DND-41 (cell line): Measurements from ENCODE around the gene RNF220.
A peak's percentile ranks its signal among the peaks of the same experiment; 100 is the strongest.

Experiments
- ATAC-seq: fragments of 200-7000 bp; cut with Tn5 transposase; 3 replicates; pipeline ENCODE4 v1.9.1; 2021; ENCODE audit warnings: low read depth; ENCODE audit not compliant: insufficient read depth
- DNase-seq: peaks from one replicate; pipeline ENCODE4 v3.0.0-alpha.2; 2020
- H2AFZ ChIP-seq: 2 replicates; pipeline ENCODE4 v1.6.0; 2012; ENCODE audit warnings: low read depth, low read length
- H3K27ac ChIP-seq: 2 replicates; pipeline ENCODE4 v1.5.1; 2012; ENCODE audit warnings: low read length, inconsistent platforms
- H3K27me3 ChIP-seq: fragments of 200-600 bp; sonication (generic); 2 replicates; pipeline ENCODE4 v1.6.0; 2012; ENCODE audit warnings: low read length, mild to moderate bottlenecking, inconsistent platforms; ENCODE audit not compliant: insufficient read depth, poor library complexity
- H3K36me3 ChIP-seq: 2 replicates; pipeline ENCODE4 v1.5.1; 2012; ENCODE audit warnings: low read length, inconsistent platforms; ENCODE audit not compliant: insufficient read depth
- H3K4me1 ChIP-seq: 2 replicates; pipeline ENCODE4 v1.5.1; 2012; ENCODE audit warnings: mild to moderate bottlenecking, low read length; ENCODE audit not compliant: insufficient read depth
- H3K4me2 ChIP-seq: 2 replicates; pipeline ENCODE4 v1.6.0; 2012; ENCODE audit warnings: mild to moderate bottlenecking, moderate library complexity, low read length, inconsistent platforms; ENCODE audit not compliant: insufficient read depth
- H3K4me3 ChIP-seq, 2 experiments: fragments of 200-600 bp in 1 of 2; shearing (Covaris generic) in 1 of 2; 2 replicates each; pipeline ENCODE4 v1.5.1; 2012 to 2016; ENCODE audit warnings: inconsistent platforms in 2 of 2, low read length in 2 of 2, mild to moderate bottlenecking in 2 of 2, low read depth in 1 of 2, moderate library complexity in 1 of 2
- H3K79me2 ChIP-seq: 2 replicates; pipeline ENCODE4 v1.6.0; 2012; ENCODE audit warnings: low read length, inconsistent platforms; ENCODE audit not compliant: insufficient read depth
- H3K9ac ChIP-seq: 2 replicates; pipeline ENCODE4 v1.6.0; 2012; ENCODE audit warnings: low read depth, mild to moderate bottlenecking, inconsistent platforms, low read length, moderate library complexity
- H3K9me3 ChIP-seq: 2 replicates; pipeline ENCODE4 v1.5.1; 2012; ENCODE audit warnings: low read length, moderate library complexity, mild to moderate bottlenecking, inconsistent platforms; ENCODE audit not compliant: insufficient read depth, severe bottlenecking
- H4K20me1 ChIP-seq: 2 replicates; pipeline ENCODE4 v1.6.0; 2012; ENCODE audit warnings: low read length; ENCODE audit not compliant: insufficient read depth
- EZH2 ChIP-seq: IDR thresholded peaks from 3 replicates; pipeline ENCODE4 v1.6.1; 2012; ENCODE audit warnings: borderline replicate concordance, low read depth, mild to moderate bottlenecking, moderate library complexity, low read length, inconsistent platforms; ENCODE audit not compliant: severe bottlenecking
- TF ChIP-seq, protein P1 (sequence below): IDR thresholded peaks from 2 replicates; pipeline ENCODE4 v1.5.1; 2012; ENCODE audit warnings: borderline replicate concordance, low read length, moderate library complexity, mild to moderate bottlenecking; ENCODE audit not compliant: poor library complexity, severe bottlenecking; ENCODE audit errors: extremely low read depth

The RNF220 gene

DNA sequence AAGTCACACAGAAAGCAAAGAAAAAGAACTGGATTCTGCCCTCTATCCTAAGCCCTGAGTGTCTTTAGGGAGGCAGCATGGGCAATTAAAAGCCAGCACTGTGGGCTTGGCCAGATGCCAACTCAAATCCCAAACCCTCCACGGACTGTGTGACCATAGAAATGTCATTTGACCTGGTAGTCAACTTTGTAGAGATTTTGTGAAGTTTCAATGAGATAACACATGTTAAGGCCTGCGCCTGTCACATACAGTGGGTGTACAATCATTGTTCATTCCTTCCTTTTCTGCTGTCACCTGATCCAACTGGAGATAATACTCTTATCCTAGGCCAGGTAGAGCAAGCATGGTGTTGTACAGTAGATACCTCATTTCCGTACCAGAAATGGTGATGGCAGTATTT is 215.0 kb downstream of the RNF220 start:
- TF ChIP-seq EZH2: no peak
- TF ChIP-seq, protein P1, sequence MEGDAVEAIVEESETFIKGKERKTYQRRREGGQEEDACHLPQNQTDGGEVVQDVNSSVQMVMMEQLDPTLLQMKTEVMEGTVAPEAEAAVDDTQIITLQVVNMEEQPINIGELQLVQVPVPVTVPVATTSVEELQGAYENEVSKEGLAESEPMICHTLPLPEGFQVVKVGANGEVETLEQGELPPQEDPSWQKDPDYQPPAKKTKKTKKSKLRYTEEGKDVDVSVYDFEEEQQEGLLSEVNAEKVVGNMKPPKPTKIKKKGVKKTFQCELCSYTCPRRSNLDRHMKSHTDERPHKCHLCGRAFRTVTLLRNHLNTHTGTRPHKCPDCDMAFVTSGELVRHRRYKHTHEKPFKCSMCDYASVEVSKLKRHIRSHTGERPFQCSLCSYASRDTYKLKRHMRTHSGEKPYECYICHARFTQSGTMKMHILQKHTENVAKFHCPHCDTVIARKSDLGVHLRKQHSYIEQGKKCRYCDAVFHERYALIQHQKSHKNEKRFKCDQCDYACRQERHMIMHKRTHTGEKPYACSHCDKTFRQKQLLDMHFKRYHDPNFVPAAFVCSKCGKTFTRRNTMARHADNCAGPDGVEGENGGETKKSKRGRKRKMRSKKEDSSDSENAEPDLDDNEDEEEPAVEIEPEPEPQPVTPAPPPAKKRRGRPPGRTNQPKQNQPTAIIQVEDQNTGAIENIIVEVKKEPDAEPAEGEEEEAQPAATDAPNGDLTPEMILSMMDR: no peak
- no peak overlapping the region for H3K4me3 ChIP-seq
- H3K4me2 ChIP-seq: no peak overlapping the region
- H3K9ac ChIP-seq: no peak overlapping the region
- H3K27ac ChIP-seq: no peak overlapping the region
- no peaks in the 10 kb centered on the region for H3K36me3 ChIP-seq
- H4K20me1 ChIP-seq: no peaks in the 10 kb centered on the region
- no peaks in the 10 kb centered on the region for H3K79me2 ChIP-seq
- DNase-seq (no peak), ATAC-seq (no peak)
- H3K27me3 ChIP-seq: no peaks in the 10 kb centered on the region
- H3K4me1 ChIP-seq: no peaks in the 10 kb centered on the region
- H2AFZ ChIP-seq: no peak overlapping the region
- H3K9me3 ChIP-seq: no peaks in the 10 kb centered on the region

DNA sequence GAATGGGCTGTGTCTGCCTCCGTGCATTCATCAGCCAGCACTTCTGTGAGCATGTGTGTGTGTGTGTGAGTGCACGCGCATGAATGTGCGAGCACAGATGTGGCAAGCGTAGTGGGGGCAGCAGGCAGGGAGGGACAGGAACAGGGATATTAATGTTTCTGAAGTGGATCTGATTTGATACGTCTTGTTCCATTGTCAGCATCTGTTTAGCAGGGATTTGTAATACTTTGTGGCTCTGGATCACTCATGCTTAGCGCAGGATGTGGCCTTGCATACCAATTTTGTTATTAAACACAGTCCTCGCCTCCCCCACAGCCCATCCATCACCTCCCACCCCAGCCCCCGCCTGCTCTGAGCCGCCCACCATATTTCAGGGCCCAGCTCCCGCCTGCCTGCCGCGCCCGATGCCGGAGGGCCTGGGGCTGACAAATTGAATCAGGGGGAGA is 216.8 kb downstream of the RNF220 start:
- Histone ChIP-seq H3K4me3 (no peak overlapping the region), H3K27ac (no peak overlapping the region), H3K4me2 (no peak overlapping the region), H3K9ac (no peak overlapping the region), H3K9me3 (no peaks in the 10 kb centered on the region), H3K27me3 (no peaks in the 10 kb centered on the region), H3K4me1 (no peaks in the 10 kb centered on the region), H4K20me1 (no peaks in the 10 kb centered on the region), H3K79me2 (no peaks in the 10 kb centered on the region), H3K36me3 (no peaks in the 10 kb centered on the region), H2AFZ (no peak overlapping the region)
- no peak for TF ChIP-seq EZH2
- TF ChIP-seq, protein P1: no peak
- DNase-seq: no peak
- no peak for ATAC-seq

DNA sequence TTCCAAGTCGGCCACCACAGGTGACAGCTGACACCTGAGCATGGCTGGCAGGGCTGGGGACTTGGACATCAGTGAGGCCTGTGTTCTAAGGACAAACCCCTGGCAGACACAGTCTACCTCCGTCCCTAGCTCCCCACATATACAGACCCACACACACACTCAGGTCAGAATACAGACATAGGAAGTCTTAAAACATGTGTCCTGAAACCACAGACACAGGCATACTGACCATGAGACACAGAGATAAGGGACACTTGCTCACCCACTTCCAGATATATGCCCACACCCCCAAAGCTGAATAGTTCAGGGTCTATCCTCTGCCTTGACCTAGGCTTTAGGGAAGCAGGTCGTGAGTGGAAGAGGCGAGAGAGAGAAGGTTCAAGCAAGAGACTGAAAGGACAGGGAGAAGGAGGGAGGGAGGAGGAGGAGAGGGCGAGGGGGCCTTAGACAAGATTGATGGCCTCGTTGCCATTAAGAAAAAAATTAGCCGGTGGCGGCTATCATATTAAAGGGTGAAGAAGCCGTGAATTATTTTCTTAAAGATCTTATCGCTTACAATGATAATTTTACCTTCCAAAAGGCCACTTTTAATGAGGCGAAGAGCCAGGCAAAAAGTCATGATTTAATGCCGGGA is 219.3 kb downstream of the RNF220 start:
- H3K36me3 ChIP-seq: no peaks in the 10 kb centered on the region
- no peak for DNase-seq
- H3K4me1 ChIP-seq: no peaks in the 10 kb centered on the region
- H3K4me2 ChIP-seq: no peak overlapping the region
- H3K9me3 ChIP-seq: no peaks in the 10 kb centered on the region
- H3K4me3 ChIP-seq: no peak overlapping the region
- H4K20me1 ChIP-seq: no peaks in the 10 kb centered on the region
- no peak overlapping the region for H2AFZ ChIP-seq
- no peak overlapping the region for H3K9ac ChIP-seq
- no peak for ATAC-seq
- TF ChIP-seq, protein P1: no peak
- no peak for TF ChIP-seq EZH2
- H3K79me2 ChIP-seq: no peaks in the 10 kb centered on the region
- no peaks in the 10 kb centered on the region for H3K27me3 ChIP-seq
- H3K27ac ChIP-seq: no peak overlapping the region

DNA sequence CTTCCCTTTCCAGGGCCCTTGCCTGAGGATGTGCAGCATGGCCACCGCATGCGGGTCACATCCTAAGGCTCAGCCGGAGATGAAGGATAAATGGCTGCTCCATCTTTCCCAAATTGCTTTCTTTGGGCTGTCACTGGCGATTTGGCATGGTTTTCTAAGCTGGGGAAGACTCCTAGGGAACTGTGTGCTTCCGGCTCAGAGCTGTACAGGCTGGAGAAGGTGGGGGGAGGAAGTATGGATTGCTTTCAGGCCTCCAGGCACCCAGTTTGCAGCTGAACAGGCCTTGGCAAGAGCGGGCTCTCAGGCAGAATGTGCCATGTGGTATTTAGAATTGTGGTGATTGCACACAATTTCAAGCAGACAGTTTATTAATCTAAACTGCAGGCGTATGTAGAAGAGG is 220.3 kb downstream of the RNF220 start:
- H3K4me3 ChIP-seq: no peak overlapping the region
- no peaks in the 10 kb centered on the region for H3K79me2 ChIP-seq
- no peaks in the 10 kb centered on the region for H3K36me3 ChIP-seq
- H3K27ac ChIP-seq: no peak overlapping the region
- no peak overlapping the region for H3K9ac ChIP-seq
- DNase-seq (no peak), ATAC-seq (no peak)
- H3K9me3 ChIP-seq: no peaks in the 10 kb centered on the region
- TF ChIP-seq EZH2: no peak
- TF ChIP-seq, protein P1: no peak
- H3K27me3 ChIP-seq: no peaks in the 10 kb centered on the region
- H3K4me2 ChIP-seq: no peak overlapping the region
- no peaks in the 10 kb centered on the region for H4K20me1 ChIP-seq
- 0 out of 2 replicates have a peak overlapping the region, but pooled peaks have one; percentile 21 for H2AFZ ChIP-seq
- no peaks in the 10 kb centered on the region for H3K4me1 ChIP-seq
